Mesenchymal stem cell (in vitro differentiated cells and primary cell): ENCODE measurements around the gene SRSF11.
"Not testable (repeated sequence)": the region's sequence is repeated elsewhere in the genome, so short reads cannot be mapped to it uniquely, and the experiment has no call there.

Experiments used
- DNase-seq: peaks from one replicate; pipeline ENCODE4 v3.0.0-alpha.2; 2013
- H2AFZ ChIP-seq: one replicate; pipeline ENCODE4 v1.6.1; 2013; ENCODE audit warnings: low read depth, mild to moderate bottlenecking, control low read depth, inconsistent platforms, low read length, moderate library complexity
- H2AK5ac ChIP-seq: 2 replicates; pipeline ENCODE4 v1.6.1; 2013; ENCODE audit warnings: low read length, moderate library complexity, mild to moderate bottlenecking, inconsistent platforms; ENCODE audit not compliant: severe bottlenecking
- H2BK120ac ChIP-seq: one replicate; pipeline ENCODE4 v1.6.1; 2013; ENCODE audit warnings: low read depth, mild to moderate bottlenecking, inconsistent platforms, low read length, moderate library complexity
- H2BK12ac ChIP-seq, 2 experiments: one replicate each; pipeline ENCODE4 v1.6.1; 2013; ENCODE audit warnings: inconsistent platforms in 2 of 2, low read length in 2 of 2, mild to moderate bottlenecking in 2 of 2, moderate library complexity in 2 of 2, control low read depth in 1 of 2
- H2BK15ac ChIP-seq: one replicate; pipeline ENCODE4 v1.6.1; 2013; ENCODE audit warnings: mild to moderate bottlenecking, low read depth, inconsistent platforms; ENCODE audit not compliant: poor library complexity, severe bottlenecking
- H2BK5ac ChIP-seq: 2 replicates; pipeline ENCODE4 v1.6.1; 2013; ENCODE audit warnings: low read depth, mild to moderate bottlenecking, low read length, control low read depth, inconsistent platforms; ENCODE audit not compliant: poor library complexity, severe bottlenecking
- H3K14ac ChIP-seq, 2 experiments: one replicate each; pipeline ENCODE4 v1.6.1; 2013; ENCODE audit warnings: inconsistent platforms in 2 of 2, low read length in 2 of 2, control low read depth in 1 of 2, mild to moderate bottlenecking in 1 of 2, moderate library complexity in 1 of 2
- H3K18ac ChIP-seq, 2 experiments: one replicate each; pipeline ENCODE4 v1.6.1; 2013; ENCODE audit warnings: inconsistent platforms in 2 of 2, low read length in 2 of 2, control low read depth in 1 of 2, low read depth in 1 of 2, mild to moderate bottlenecking in 1 of 2
- H3K23ac ChIP-seq, 2 experiments: one replicate each; pipeline ENCODE4 v1.6.1; 2013; ENCODE audit warnings: inconsistent platforms in 2 of 2, low read length in 2 of 2, mild to moderate bottlenecking in 2 of 2, moderate library complexity in 2 of 2, control low read depth in 1 of 2
- H3K27ac ChIP-seq: 2 replicates; pipeline ENCODE4 v1.5.1; 2013; ENCODE audit warnings: mild to moderate bottlenecking, moderate library complexity, low read length, control low read depth, inconsistent platforms; ENCODE audit not compliant: poor library complexity, severe bottlenecking
- H3K27me3 ChIP-seq, 2 experiments: 2 replicates each; pipeline versions ENCODE4 v1.6.1 to v1.7.0; 2013; ENCODE audit warnings: low read length in 2 of 2, mild to moderate bottlenecking in 2 of 2, moderate library complexity in 2 of 2, control low read depth in 1 of 2, inconsistent platforms in 1 of 2; ENCODE audit not compliant: control insufficient read depth in 1 of 2, insufficient read depth in 1 of 2
- H3K36me3 ChIP-seq, 2 experiments: 2 replicates each; pipeline versions ENCODE4 v1.6.1 to v1.7.0; 2013; ENCODE audit warnings: low read length in 2 of 2, control low read depth in 1 of 2, inconsistent platforms in 1 of 2, low read depth in 1 of 2, mild to moderate bottlenecking in 1 of 2; ENCODE audit not compliant: insufficient read depth in 2 of 2, control insufficient read depth in 1 of 2
- H3K4ac ChIP-seq, 2 experiments: one replicate each; pipeline ENCODE4 v1.6.1; 2013; ENCODE audit warnings: inconsistent platforms in 2 of 2, low read length in 2 of 2, mild to moderate bottlenecking in 2 of 2, moderate library complexity in 2 of 2, control low read depth in 1 of 2, low read depth in 1 of 2
- H3K4me1 ChIP-seq: 2 replicates; pipeline ENCODE4 v1.6.1; 2013; ENCODE audit warnings: low read depth, low read length, control low read depth; ENCODE audit not compliant: control insufficient read depth, insufficient read depth
- H3K4me2 ChIP-seq: 2 replicates; pipeline ENCODE4 v1.6.1; 2013; ENCODE audit warnings: low read length, mild to moderate bottlenecking, inconsistent platforms; ENCODE audit not compliant: poor library complexity, severe bottlenecking
- H3K4me3 ChIP-seq, 2 experiments: 2 replicates each; pipeline versions ENCODE4 v1.5.1 to v1.7.0; 2013; ENCODE audit warnings: low read length in 2 of 2, mild to moderate bottlenecking in 2 of 2, control low read depth in 1 of 2, low read depth in 1 of 2; ENCODE audit not compliant: insufficient read depth in 1 of 2
- H3K79me1 ChIP-seq: replicated peaks from 2 replicates; pipeline ENCODE4 v1.6.1; 2013; ENCODE audit warnings: mild to moderate bottlenecking, control low read depth, low read length, inconsistent platforms; ENCODE audit not compliant: poor library complexity, severe bottlenecking
- H3K9ac ChIP-seq: 2 replicates; pipeline ENCODE4 v1.7.0; 2013; ENCODE audit warnings: mild to moderate bottlenecking, low read length, moderate library complexity
- H3K9me3 ChIP-seq: 2 replicates; pipeline ENCODE4 v1.7.0; 2013; ENCODE audit warnings: mild to moderate bottlenecking, low read length; ENCODE audit not compliant: control insufficient read depth
- H4K8ac ChIP-seq: one replicate; pipeline ENCODE4 v1.6.1; 2013; ENCODE audit warnings: inconsistent platforms, mild to moderate bottlenecking, low read length, moderate library complexity
- H4K91ac ChIP-seq: one replicate; pipeline ENCODE4 v1.6.1; 2013; ENCODE audit warnings: mild to moderate bottlenecking, low read length, inconsistent platforms
- WGBS: methylation state at CpG from one replicate; pipeline ENCODE4 v1.1.7; 2013; ENCODE audit warnings: mixed read lengths; 5-methylcytosine and 5-hydroxymethylcytosine counted together

SRSF11 gene

GRCh38 chr1:70188522-70188921 is 32.7 kb upstream of the SRSF11 start:
- peaks cover 1 to 11% of the 10 kb centered on the region in 2 experiments for H3K36me3 ChIP-seq
- H2BK12ac ChIP-seq: no peak overlapping the region
- no peak overlapping the region for H3K4ac ChIP-seq
- no peak for DNase-seq
- H2BK5ac ChIP-seq: no peak overlapping the region
- H3K4me3 ChIP-seq: no peak overlapping the region
- H3K9me3 ChIP-seq: no peaks in the 10 kb centered on the region
- H2BK15ac ChIP-seq: no peak overlapping the region
- no peak overlapping the region for H4K91ac ChIP-seq
- WGBS: 100% methylated on average over 1 of the region's 2 CpGs
- no peak overlapping the region for H3K27ac ChIP-seq
- H3K18ac ChIP-seq: no peak overlapping the region
- H3K14ac ChIP-seq: no peak overlapping the region
- no peak overlapping the region for H3K9ac ChIP-seq
- H3K23ac ChIP-seq: no peak overlapping the region
- no peak overlapping the region for H3K4me2 ChIP-seq
- H3K79me1 ChIP-seq: peaks cover 7% of the 10 kb centered on the region
- H3K27me3 ChIP-seq: no peaks in the 10 kb centered on the region
- no peaks in the 10 kb centered on the region for H3K4me1 ChIP-seq
- H2BK120ac ChIP-seq: no peak overlapping the region
- H2AFZ ChIP-seq: no peak overlapping the region
- no peak overlapping the region for H4K8ac ChIP-seq
- no peak overlapping the region for H2AK5ac ChIP-seq

- Histone ChIP-seq H2BK12ac (no peak overlapping the region), H3K79me1 (peaks cover 6% of the 10 kb centered on the region), H2AK5ac (no peak overlapping the region), H3K23ac (no peak overlapping the region), H3K14ac (no peak overlapping the region), H4K8ac (no peak overlapping the region), H3K4me2 (no peak overlapping the region), H3K4ac (no peak overlapping the region), H2AFZ (no peak overlapping the region), H4K91ac (no peak overlapping the region), H3K9ac (no peak overlapping the region), H3K4me1 (no peaks in the 10 kb centered on the region), H3K27me3 (no peaks in the 10 kb centered on the region), H3K4me3 (no peak overlapping the region), H2BK5ac (no peak overlapping the region), H3K36me3 (peaks cover 0 to 2% of the 10 kb centered on the region in 2 experiments), H2BK15ac (no peak overlapping the region), H3K9me3 (no peaks in the 10 kb centered on the region), H3K27ac (no peak overlapping the region), H2BK120ac (no peak overlapping the region), H3K18ac (no peak overlapping the region)
- no peak for DNase-seq
Measured at GRCh38 chr1:70190180-70190579, 31.0 kb upstream of the SRSF11 start.

- not testable (repeated sequence) for H2BK12ac ChIP-seq, H4K91ac ChIP-seq, H2BK5ac ChIP-seq, H4K8ac ChIP-seq, H3K4me3 ChIP-seq, H2BK120ac ChIP-seq, H3K79me1 ChIP-seq, H3K4me1 ChIP-seq, H3K9ac ChIP-seq, H2AK5ac ChIP-seq, H3K27ac ChIP-seq, H3K36me3 ChIP-seq, H3K23ac ChIP-seq, H3K18ac ChIP-seq, H3K14ac ChIP-seq, H3K27me3 ChIP-seq, H2BK15ac ChIP-seq, H3K4me2 ChIP-seq, DNase-seq, H3K4ac ChIP-seq, H2AFZ ChIP-seq, H3K9me3 ChIP-seq
Measured at GRCh38 chr1:70192446-70192845, 28.7 kb upstream of the SRSF11 start.

GRCh38 chr1:70194601-70195000 is 26.6 kb upstream of the SRSF11 start:
- Histone ChIP-seq H2AK5ac (no peak overlapping the region), H3K4me1 (peaks cover 2% of the 10 kb centered on the region), H2BK12ac (no peak overlapping the region), H3K9me3 (no peaks in the 10 kb centered on the region), H3K79me1 (peaks cover 6% of the 10 kb centered on the region), H2BK5ac (no peak overlapping the region), H2BK120ac (no peak overlapping the region), H3K14ac (no peak overlapping the region), H3K36me3 (no peaks in the 10 kb centered on the region), H4K91ac (no peak overlapping the region), H3K9ac (no peak overlapping the region), H3K23ac (no peak overlapping the region), H3K4me2 (no peak overlapping the region), H3K4me3 (no peak overlapping the region), H2AFZ (no peak overlapping the region), H4K8ac (no peak overlapping the region), H2BK15ac (no peak overlapping the region), H3K27me3 (no peaks in the 10 kb centered on the region), H3K4ac (no peak overlapping the region), H3K27ac (no peak overlapping the region), H3K18ac (no peak overlapping the region)
- no peak for DNase-seq
